CD14-positive monocyte (primary cell): ENCODE measurements around the gene LRWD1. TPM values are rescaled to one million over a fixed set of nuclear protein-coding genes. Genes with fewer than 3 reads are reported as not detected.
A peak's percentile ranks its signal among the peaks of the same experiment; 100 is the strongest.

Experiments used
- DNase-seq, 3 donors: peaks; one replicate each; pipeline ENCODE4 v3.0.0-alpha.2; 2011 to 2022
- H2AFZ ChIP-seq: 2 replicates; pipeline ENCODE4 v1.6.0; 2012; ENCODE audit warnings: mild to moderate bottlenecking, low read depth, low read length, inconsistent platforms; ENCODE audit not compliant: insufficient read depth, poor library complexity, severe bottlenecking
- H3K27ac ChIP-seq, 2 donors: 1 replicate in 1 of 2; 2 replicates in 1 of 2; pipeline ENCODE4 v1.5.1; 2012 to 2013; ENCODE audit warnings: low read length in 2 of 2, control low read depth in 1 of 2, inconsistent platforms in 1 of 2, low read depth in 1 of 2, mild to moderate bottlenecking in 1 of 2
- H3K27me3 ChIP-seq, 2 donors: one replicate each; pipeline versions ENCODE4 v1.6.0 to v1.6.1; 2011 to 2013; ENCODE audit warnings: low read length in 2 of 2; ENCODE audit not compliant: control insufficient read depth in 2 of 2, insufficient read depth in 2 of 2
- H3K36me3 ChIP-seq, 2 donors: replicated peaks in 1 of 2; 1 replicate in 1 of 2; 2 replicates in 1 of 2; pipeline versions ENCODE4 v1.5.1 to v1.6.1; 2012 to 2013; ENCODE audit warnings: low read length in 2 of 2, control low read depth in 1 of 2, inconsistent platforms in 1 of 2, mild to moderate bottlenecking in 1 of 2; ENCODE audit not compliant: insufficient read depth in 2 of 2, control insufficient read depth in 1 of 2
- H3K4me1 ChIP-seq, 2 donors: 1 replicate in 1 of 2; 2 replicates in 1 of 2; pipeline versions ENCODE4 v1.5.1 to v1.6.1; 2012 to 2013; ENCODE audit warnings: low read length in 2 of 2, control low read depth in 1 of 2, inconsistent platforms in 1 of 2, mild to moderate bottlenecking in 1 of 2, moderate library complexity in 1 of 2; ENCODE audit not compliant: insufficient read depth in 2 of 2, control insufficient read depth in 1 of 2
- H3K4me2 ChIP-seq: replicated peaks from 2 replicates; pipeline ENCODE3; 2012; ENCODE audit warnings: low read length, moderate library complexity, mild to moderate bottlenecking; ENCODE audit not compliant: poor library complexity, severe bottlenecking; ENCODE audit errors: extremely low read depth
- H3K4me3 ChIP-seq, 3 experiments: fragments of 200-600 bp in 1 of 3; sonication (generic) in 1 of 3; replicated peaks in 1 of 3; 1 replicate in 2 of 3; 2 replicates in 1 of 3; pipeline ENCODE4 v1.5.1; 2011 to 2013; ENCODE audit warnings: low read length in 3 of 3, mild to moderate bottlenecking in 3 of 3, control low read depth in 2 of 3, low read depth in 2 of 3, inconsistent platforms in 1 of 3, moderate library complexity in 1 of 3
- H3K79me2 ChIP-seq: 2 replicates; pipeline ENCODE4 v1.6.0; 2012; ENCODE audit warnings: mild to moderate bottlenecking, control low read depth, inconsistent platforms, low read length, moderate library complexity; ENCODE audit not compliant: insufficient read depth
- H3K9ac ChIP-seq: 2 replicates; pipeline ENCODE4 v1.6.0; 2017; ENCODE audit warnings: low read length, mild to moderate bottlenecking; ENCODE audit not compliant: insufficient read depth, poor library complexity, severe bottlenecking
- H3K9me3 ChIP-seq, 2 donors: replicated peaks in 1 of 2; 1 replicate in 1 of 2; 2 replicates in 1 of 2; pipeline versions ENCODE4 v1.5.1 to v1.6.1; 2012 to 2013; ENCODE audit warnings: low read length in 2 of 2, control low read depth in 1 of 2; ENCODE audit not compliant: control insufficient read depth in 1 of 2, insufficient read depth in 1 of 2
- H4K20me1 ChIP-seq: 2 replicates; pipeline ENCODE4 v1.6.0; 2012; ENCODE audit warnings: mild to moderate bottlenecking, low read length, control low read depth, moderate library complexity; ENCODE audit not compliant: insufficient read depth
- H3K27ac Mint-ChIP-seq, 7 donors: one replicate each; pipeline ENCODE4 v1.8.0; 2020; ENCODE audit warnings: mild to moderate bottlenecking in 7 of 7, mixed read lengths in 7 of 7, moderate library complexity in 6 of 7, inconsistent platforms in 2 of 7
- H3K27me3 Mint-ChIP-seq, 3 donors: one replicate each; pipeline ENCODE4 v1.8.0; 2021 to 2022; ENCODE audit warnings: low read depth in 3 of 3, mild to moderate bottlenecking in 3 of 3, mixed read lengths in 3 of 3, moderate library complexity in 3 of 3, inconsistent platforms in 1 of 3
- H3K36me3 Mint-ChIP-seq, 2 donors: one replicate each; pipeline ENCODE4 v1.8.0; 2020; ENCODE audit warnings: mixed read lengths in 2 of 2, inconsistent platforms in 1 of 2, mild to moderate bottlenecking in 1 of 2
- H3K4me1 Mint-ChIP-seq: one replicate; pipeline ENCODE4 v1.8.0; 2020; ENCODE audit warnings: mild to moderate bottlenecking, mixed read lengths
- H3K4me3 Mint-ChIP-seq, 2 donors: one replicate each; pipeline ENCODE4 v1.8.0; 2020; ENCODE audit warnings: mild to moderate bottlenecking in 2 of 2, mixed read lengths in 2 of 2, moderate library complexity in 1 of 2
- H3K9me3 Mint-ChIP-seq, 7 donors: one replicate each; pipeline ENCODE4 v1.8.0; 2020 to 2022; ENCODE audit warnings: mixed read lengths in 7 of 7, mild to moderate bottlenecking in 6 of 7, moderate library complexity in 6 of 7, inconsistent platforms in 2 of 7
- WGBS: methylation state at CpG from one replicate; pipeline ENCODE4 v1.1.5; 2013; ENCODE audit warnings: missing lambda C conversion rate; ENCODE audit not compliant: insufficient coverage; 5-methylcytosine and 5-hydroxymethylcytosine counted together
- intact Hi-C, 2 donors: fragments of 100-400 bp; cut with micrococcal nuclease; formaldehyde crosslinking; loops; one replicate each; pipeline versions ENCODE4 v1.15.0 to v1.15.1; 2023
- polyA plus RNA-seq, 3 donors: library from polyadenylated mRNA; depleted of rRNA in 1 of 3; unstranded in 2 of 3; stranded (reverse) in 1 of 3; fragments of 300-500 nt in 2 of 3; fragments of >200 nt in 1 of 3; fragmentation: Illumina TruSeq in 2 of 3; gene quantifications; 1 replicate in 2 of 3; 2 replicates in 1 of 3; pipeline ENCODE4 v1.2.3, GENCODE V29; 2012 to 2021
- TF ChIP-seq, protein P1 (sequence below): fragments of 200-600 bp; IDR thresholded peaks from one replicate; pipeline ENCODE4 v1.8.0; 2022; ENCODE audit warnings: antibody characterized with exemption, mild to moderate bottlenecking

The LRWD1 gene
- polyA plus RNA-seq, 3 donors: 5.4 to 10.7 (median 6.1) TPM

DNA sequence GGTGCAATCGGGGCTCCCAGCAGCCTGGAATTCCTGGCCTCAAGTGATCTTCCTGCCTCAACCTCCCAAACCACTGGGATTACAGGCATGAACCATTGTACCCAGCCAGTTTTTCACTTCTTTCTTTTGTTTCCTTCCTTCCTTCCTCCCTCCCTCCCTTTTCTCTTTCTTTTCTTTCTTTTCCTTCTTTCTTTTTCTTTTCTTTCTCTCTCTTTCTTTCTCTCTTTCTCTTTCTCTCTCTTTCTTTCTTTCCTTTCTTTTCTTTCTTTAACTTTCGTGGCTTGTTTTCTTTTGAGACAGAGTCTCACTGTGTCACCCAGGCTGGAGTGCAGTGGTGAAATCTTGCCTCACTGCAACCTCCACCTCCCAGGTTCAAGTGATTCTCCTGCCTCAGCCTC lies 19.1 kb upstream of the LRWD1 start:
- H3K36me3 ChIP-seq: peaks cover 27 to 53% of the 10 kb centered on the region in 2 donors
- Mint-ChIP-seq H3K27ac (peak overlapping the region in 2 of 7 donors; percentile 33 to 48), H3K4me3 (no peak overlapping the region), H3K4me1 (peaks cover 4% of the 10 kb centered on the region), H3K9me3 (peaks cover 0 to 3% (median 0%) of the 10 kb centered on the region in 7 donors), H3K36me3 (peaks cover 33 to 51% of the 10 kb centered on the region in 2 donors), H3K27me3 (peaks cover 0 to 4% (median 1%) of the 10 kb centered on the region in 3 donors)
- TF ChIP-seq, protein P1, sequence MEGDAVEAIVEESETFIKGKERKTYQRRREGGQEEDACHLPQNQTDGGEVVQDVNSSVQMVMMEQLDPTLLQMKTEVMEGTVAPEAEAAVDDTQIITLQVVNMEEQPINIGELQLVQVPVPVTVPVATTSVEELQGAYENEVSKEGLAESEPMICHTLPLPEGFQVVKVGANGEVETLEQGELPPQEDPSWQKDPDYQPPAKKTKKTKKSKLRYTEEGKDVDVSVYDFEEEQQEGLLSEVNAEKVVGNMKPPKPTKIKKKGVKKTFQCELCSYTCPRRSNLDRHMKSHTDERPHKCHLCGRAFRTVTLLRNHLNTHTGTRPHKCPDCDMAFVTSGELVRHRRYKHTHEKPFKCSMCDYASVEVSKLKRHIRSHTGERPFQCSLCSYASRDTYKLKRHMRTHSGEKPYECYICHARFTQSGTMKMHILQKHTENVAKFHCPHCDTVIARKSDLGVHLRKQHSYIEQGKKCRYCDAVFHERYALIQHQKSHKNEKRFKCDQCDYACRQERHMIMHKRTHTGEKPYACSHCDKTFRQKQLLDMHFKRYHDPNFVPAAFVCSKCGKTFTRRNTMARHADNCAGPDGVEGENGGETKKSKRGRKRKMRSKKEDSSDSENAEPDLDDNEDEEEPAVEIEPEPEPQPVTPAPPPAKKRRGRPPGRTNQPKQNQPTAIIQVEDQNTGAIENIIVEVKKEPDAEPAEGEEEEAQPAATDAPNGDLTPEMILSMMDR: no peak
- H3K79me2 ChIP-seq: no peaks in the 10 kb centered on the region
- no peak overlapping the region for H3K4me3 ChIP-seq
- H3K4me1 ChIP-seq: peaks cover 0 to 3% of the 10 kb centered on the region in 2 donors
- no peak overlapping the region for H2AFZ ChIP-seq
- H4K20me1 ChIP-seq: peaks cover 15% of the 10 kb centered on the region
- no peak overlapping the region for H3K4me2 ChIP-seq
- no peak for DNase-seq
- intact Hi-C loops: loop anchor here in 1 of 2 donors (5.0 kb wide), 1 partner anchor 33 kb away; no protein-coding TSS in a partner anchor
- WGBS: no CpG with 5 or more reads among the region's 2 CpGs
- H3K27ac ChIP-seq: no peak overlapping the region
- no peak overlapping the region for H3K9ac ChIP-seq
- no peaks in the 10 kb centered on the region for H3K9me3 ChIP-seq
- H3K27me3 ChIP-seq: no peaks in the 10 kb centered on the region

DNA sequence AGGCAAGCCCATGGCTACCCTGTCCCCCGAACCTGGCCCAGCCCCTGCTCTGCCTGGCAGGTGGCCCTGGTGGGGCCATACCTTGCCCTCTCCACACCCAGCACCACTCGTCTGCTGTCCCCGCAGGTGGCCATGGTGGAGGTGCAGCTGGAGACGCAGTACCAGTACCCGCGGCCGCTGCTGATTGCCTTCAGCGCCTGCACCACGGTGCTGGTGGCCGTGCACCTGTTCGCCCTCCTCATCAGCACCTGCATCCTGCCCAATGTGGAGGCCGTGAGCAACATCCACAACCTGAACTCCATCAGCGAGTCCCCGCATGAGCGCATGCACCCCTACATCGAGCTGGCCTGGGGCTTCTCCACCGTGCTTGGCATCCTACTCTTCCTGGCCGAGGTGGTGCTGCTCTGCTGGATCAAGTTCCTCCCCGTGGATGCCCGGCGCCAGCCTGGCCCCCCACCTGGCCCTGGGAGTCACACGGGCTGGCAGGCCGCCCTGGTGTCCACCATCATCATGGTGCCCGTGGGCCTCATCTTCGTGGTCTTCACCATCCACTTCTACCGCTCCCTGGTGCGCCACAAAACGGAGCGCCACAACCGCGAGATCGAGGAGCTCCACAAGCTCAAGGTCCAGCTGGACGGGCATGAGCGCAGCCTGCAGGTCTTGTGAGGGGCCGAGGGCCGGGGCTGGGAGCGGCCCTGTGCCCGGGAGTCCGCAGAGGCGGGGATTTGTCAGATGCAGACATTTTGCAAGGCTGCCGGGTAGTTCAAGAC lies 18.2 kb upstream of the LRWD1 start:
- Histone ChIP-seq H3K4me3 (no peak overlapping the region), H3K4me1 (peaks cover 0 to 3% of the 10 kb centered on the region in 2 donors), H4K20me1 (peaks cover 16% of the 10 kb centered on the region), H3K36me3 (peaks cover 27 to 44% of the 10 kb centered on the region in 2 donors), H2AFZ (no peak overlapping the region), H3K4me2 (no peak overlapping the region), H3K27me3 (no peaks in the 10 kb centered on the region), H3K9ac (no peak overlapping the region), H3K9me3 (no peaks in the 10 kb centered on the region), H3K27ac (no peak overlapping the region), H3K79me2 (no peaks in the 10 kb centered on the region)
- H3K27ac Mint-ChIP-seq: peak overlapping the region in 1 of 7 donors; percentile 30
- peaks cover 0 to 3% (median 0%) of the 10 kb centered on the region in 7 donors for H3K9me3 Mint-ChIP-seq
- intact Hi-C loops: loop anchor here in 1 of 2 donors (5.0 kb wide), 1 partner anchor 34 kb away; no protein-coding TSS in a partner anchor
- H3K27me3 Mint-ChIP-seq: peaks cover 0 to 1% (median 1%) of the 10 kb centered on the region in 3 donors
- TF ChIP-seq, protein P1: no peak
- no peak overlapping the region for H3K4me3 Mint-ChIP-seq
- DNase-seq: no peak
- WGBS: 97% methylated on average over 40 of the region's 41 CpGs
- peaks cover 4% of the 10 kb centered on the region for H3K4me1 Mint-ChIP-seq
- peaks cover 32 to 49% of the 10 kb centered on the region in 2 donors for H3K36me3 Mint-ChIP-seq
